ENCODE data around the gene RTCB. TPM values are rescaled to one million over a fixed set of nuclear protein-coding genes. Genes with fewer than 3 reads are reported as not detected.

The RTCB gene
- total and polyA plus RNA-seq, 8 donors: 27.2 to 131 (median 62.2) TPM

GRCh38 chr22:32413719-32414118, 1.7 kb upstream of the RTCB start:
- no peak for TF ChIP-seq POLR2AphosphoS5 (IDR thresholded peaks at IDR 0.05)
- no peak for TF ChIP-seq POLR2A (IDR thresholded peaks at IDR 0.05)
- TF ChIP-seq CTCF (IDR thresholded peaks at IDR 0.05): no peak
- TF ChIP-seq EP300 (IDR thresholded peaks at IDR 0.05): no peak
- WGBS, 5 donors: 71 to 90% (median 77%) methylated on average over 2 of the region's 2 CpGs
- Histone ChIP-seq H3K9me3 (no peaks in the 10 kb centered on the region), H3K27ac (no peak overlapping the region), H3K4me1 (peaks cover 16 to 35% (median 30%) of the 10 kb centered on the region in 4 donors), H3K36me3 (peaks cover 0 to under 1% (median under 1%) of the 10 kb centered on the region in 4 donors), H3K4me3 (no peak overlapping the region), H3K27me3 (peaks cover 0 to 16% (median 7%) of the 10 kb centered on the region in 3 donors)
- peak in 1 of 2 donors; percentile 20 for DNase-seq
- intact Hi-C loops (cut with DNase I; ENCODE audit: low total_unique reads): loop anchor here (10.0 kb wide), 1 partner anchor 51 kb away; the partner anchor contains the start of gene BPIFC

GRCh38 chr22:32411402-32411801, 645 bp downstream of the RTCB start:
- intact Hi-C loops (cut with DNase I; ENCODE audit: low total_unique reads): loop anchor here (10.0 kb wide), 1 partner anchor 53 kb away; the partner anchor contains the start of gene BPIFC
- peak in 1 of 2 donors; percentile 66 for DNase-seq
- TF ChIP-seq CTCF (IDR thresholded peaks at IDR 0.05) (no peak), EP300 (IDR thresholded peaks at IDR 0.05) (no peak), POLR2A (IDR thresholded peaks at IDR 0.05) (no peak)
- WGBS, 5 donors: 0 to 2% (median 1%) methylated on average over 12 of the region's 12 CpGs
- Histone ChIP-seq H3K27me3 (no peaks in the 10 kb centered on the region), H3K4me3 (peak overlapping the region; percentile 68 to 93 (median 89)), H3K36me3 (peaks cover 17 to 24% (median 23%) of the 10 kb centered on the region in 4 donors), H3K4me1 (peaks cover 16 to 44% (median 34%) of the 10 kb centered on the region in 4 donors), H3K27ac (peak overlapping the region; percentile 73 to 88 (median 86)), H3K9me3 (no peaks in the 10 kb centered on the region)

GRCh38 chr22:32410459-32410858, 1.6 kb downstream of the RTCB start:
- DNase-seq: no peak
- no peak for TF ChIP-seq POLR2AphosphoS5 (IDR thresholded peaks at IDR 0.05)
- TF ChIP-seq CTCF (IDR thresholded peaks at IDR 0.05): no peak
- no peak for TF ChIP-seq POLR2A (IDR thresholded peaks at IDR 0.05)
- no peak for TF ChIP-seq EP300 (IDR thresholded peaks at IDR 0.05)
- Histone ChIP-seq H3K4me3 (peak overlapping the region; percentile 68 to 93 (median 89)), H3K27ac (peak overlapping the region in 1 of 5 donors; percentile 88), H3K4me1 (peaks cover 16 to 44% (median 34%) of the 10 kb centered on the region in 4 donors), H3K27me3 (no peaks in the 10 kb centered on the region), H3K9me3 (no peaks in the 10 kb centered on the region), H3K36me3 (peaks cover 27 to 33% (median 33%) of the 10 kb centered on the region in 4 donors)
- intact Hi-C loops (cut with DNase I; ENCODE audit: low total_unique reads): loop anchor here (10.0 kb wide), 1 partner anchor 54 kb away; the partner anchor contains the start of gene BPIFC
- WGBS, 5 donors: 67 to 81% (median 77%) methylated on average over 4 of the region's 4 CpGs

- peak overlapping the region in 1 of 5 donors; percentile 88 for H3K27ac ChIP-seq
- intact Hi-C loops (cut with DNase I; ENCODE audit: low total_unique reads): loop anchor here (10.0 kb wide), 1 partner anchor 55 kb away; the partner anchor contains the start of gene BPIFC
Observed at GRCh38 chr22:32409977-32410376, 2.1 kb downstream of the RTCB start.

GRCh38 chr22:32407936-32408335, 4.1 kb downstream of the RTCB start:
- TF ChIP-seq POLR2AphosphoS5 (IDR thresholded peaks at IDR 0.05): no peak
- TF ChIP-seq EP300 (IDR thresholded peaks at IDR 0.05): no peak
- no peak for TF ChIP-seq POLR2A (IDR thresholded peaks at IDR 0.05)
- TF ChIP-seq CTCF (IDR thresholded peaks at IDR 0.05): no peak
- H3K27ac ChIP-seq: no peak overlapping the region
- H3K27me3 ChIP-seq: no peaks in the 10 kb centered on the region
- no peak for DNase-seq
- H3K9me3 ChIP-seq: no peaks in the 10 kb centered on the region
- 49 to 71% (median 52%) methylated on average over 2 of the region's 2 CpGs for WGBS, 5 donors
- peaks cover 37 to 59% (median 58%) of the 10 kb centered on the region in 4 donors for H3K36me3 ChIP-seq
- H3K4me1 ChIP-seq: peaks cover 16 to 43% (median 34%) of the 10 kb centered on the region in 4 donors
- H3K4me3 ChIP-seq: no peak overlapping the region
- intact Hi-C loops (cut with DNase I; ENCODE audit: low total_unique reads): no loop called here

More at GRCh38 chr22:32409977-32410376, 2.1 kb downstream of the RTCB start:
- H3K9me3 ChIP-seq: no peaks in the 10 kb centered on the region
- no peaks in the 10 kb centered on the region for H3K27me3 ChIP-seq
- peaks cover 29 to 38% (median 37%) of the 10 kb centered on the region in 4 donors for H3K36me3 ChIP-seq
- 65 to 89% (median 77%) methylated on average over 9 of the region's 9 CpGs for WGBS, 5 donors
- peak overlapping the region in 2 of 4 donors; percentile 87 to 91 for H3K4me3 ChIP-seq
- H3K4me1 ChIP-seq: peaks cover 16 to 44% (median 34%) of the 10 kb centered on the region in 4 donors
- DNase-seq: peak in 1 of 2 donors; percentile 18
- TF ChIP-seq POLR2AphosphoS5 (IDR thresholded peaks at IDR 0.05) (peak in 1 of 3 donors; percentile 50), POLR2A (IDR thresholded peaks at IDR 0.05) (no peak)

All from stomach (tissue), 9 donors.